Activated CD8-positive, alpha-beta memory T cell treated with anti-CD3 and anti-CD28 coated beads for 4 hours (primary cell): ENCODE data around the gene ADRM1.

Experiments used
- DNase-seq, 2 donors: peaks; one replicate each; pipeline ENCODE4 v3.0.0-alpha.2; 2020; ENCODE audit warnings: low read depth in 2 of 2

Gene ADRM1

DNA sequence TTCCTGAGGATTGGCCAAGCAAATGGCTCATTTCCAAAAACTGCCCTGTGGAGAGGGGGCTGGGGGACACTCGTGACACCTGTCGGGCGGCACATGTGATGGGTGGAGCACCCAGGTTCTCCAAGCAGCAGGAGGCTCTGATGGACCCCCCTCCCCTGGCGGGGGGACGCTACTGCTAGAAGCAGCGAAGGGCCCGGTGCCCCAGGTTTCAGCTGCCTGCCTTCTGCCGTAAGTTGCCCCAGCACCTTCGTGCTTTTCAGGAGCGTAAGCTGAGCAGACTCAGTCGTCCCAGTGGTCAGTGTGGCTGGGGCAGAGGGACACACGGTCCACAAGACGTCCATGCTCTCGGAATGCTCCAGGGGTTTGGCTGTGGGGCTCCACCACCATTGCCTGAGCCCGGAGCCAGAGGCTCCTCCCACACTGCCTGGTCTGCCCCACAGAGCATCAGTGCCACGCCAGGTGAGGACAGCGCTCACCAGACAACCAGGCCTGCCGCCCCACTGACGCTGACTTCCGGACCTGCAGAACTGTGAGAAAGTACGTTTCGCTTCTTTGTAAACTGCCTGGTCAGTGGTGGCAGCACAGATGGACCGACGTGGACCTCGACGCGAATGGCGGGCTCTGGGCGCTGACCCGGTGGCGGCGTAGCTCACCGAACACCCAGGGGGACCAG, 4.1 kb upstream of the ADRM1 start:
- no peak for DNase-seq

DNA sequence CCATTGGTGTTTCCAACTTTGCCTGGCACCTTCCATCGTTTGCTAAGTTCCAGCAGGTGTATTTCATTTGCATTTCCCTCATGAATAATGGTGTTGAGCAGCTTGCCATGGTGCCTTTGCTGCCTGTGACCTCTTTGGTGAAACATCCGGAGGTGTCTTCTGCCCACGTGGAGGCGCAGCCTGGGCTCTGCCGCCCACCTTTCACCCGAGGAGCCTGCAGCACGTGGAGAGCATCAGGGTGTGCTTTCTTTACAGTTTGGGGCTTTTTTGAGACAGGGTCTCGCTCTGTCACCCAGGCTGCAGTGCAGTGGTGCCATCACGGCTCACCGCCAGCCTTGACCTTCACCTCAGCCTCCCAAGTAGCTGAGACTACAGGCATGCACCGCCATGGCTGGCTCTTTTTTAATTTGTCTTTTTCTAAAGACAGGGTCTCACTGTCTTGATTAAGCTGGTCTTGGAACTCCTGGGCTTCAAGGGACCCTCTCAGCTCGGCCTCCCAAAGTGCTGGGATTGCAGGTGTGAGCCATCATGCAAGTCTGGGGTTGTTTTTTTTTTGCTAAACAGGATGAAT, 3.0 kb upstream of the ADRM1 start:
- DNase-seq, result no peak

DNA sequence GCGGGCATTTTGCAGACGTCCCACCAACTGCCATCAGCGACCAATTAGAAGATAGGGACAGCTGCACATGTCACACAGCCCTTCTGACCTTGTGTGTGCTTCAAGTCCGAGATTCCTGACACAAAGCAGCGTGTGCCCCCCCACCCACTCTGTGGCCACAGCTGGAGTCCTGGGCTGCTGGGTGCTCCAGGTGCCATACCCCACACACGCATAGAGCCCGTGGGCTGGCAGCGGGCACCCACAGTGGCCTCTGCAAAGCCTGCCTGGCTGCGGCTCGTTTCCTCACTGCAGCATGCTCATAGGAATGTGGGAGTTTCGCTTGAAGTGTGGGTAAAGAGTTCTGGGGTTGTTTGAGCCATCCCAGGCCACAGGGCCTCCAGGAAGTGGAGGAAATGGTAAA, 2.5 kb upstream of the ADRM1 start:
- DNase-seq, result no peak

DNA sequence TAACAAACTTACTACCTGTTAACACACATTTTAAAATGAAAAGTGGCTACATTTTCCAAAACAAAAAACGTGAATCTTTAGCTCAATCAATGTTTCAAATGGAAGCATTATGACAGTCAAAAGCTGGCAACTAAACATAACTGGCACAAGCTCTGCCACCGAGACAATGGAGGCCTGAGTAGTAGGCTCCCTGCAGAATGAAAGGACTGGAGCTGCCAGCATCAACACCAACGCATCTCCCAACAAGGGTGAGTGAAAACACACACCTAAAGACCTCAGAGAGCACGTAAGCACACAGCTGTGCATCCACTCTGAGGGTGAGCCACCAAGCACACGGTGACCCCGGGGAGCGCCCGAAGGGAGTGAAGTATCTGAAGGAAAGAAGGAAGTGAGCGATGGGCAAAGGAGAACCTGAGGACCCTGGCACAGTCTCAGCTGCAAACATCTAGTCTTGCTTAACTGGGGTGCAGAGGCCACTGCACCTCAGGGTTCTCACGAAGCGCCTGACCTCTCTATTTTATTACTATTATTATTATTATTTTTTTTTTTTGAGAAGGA, 1.6 kb upstream of the ADRM1 start:
- DNase-seq, result no peak

DNA sequence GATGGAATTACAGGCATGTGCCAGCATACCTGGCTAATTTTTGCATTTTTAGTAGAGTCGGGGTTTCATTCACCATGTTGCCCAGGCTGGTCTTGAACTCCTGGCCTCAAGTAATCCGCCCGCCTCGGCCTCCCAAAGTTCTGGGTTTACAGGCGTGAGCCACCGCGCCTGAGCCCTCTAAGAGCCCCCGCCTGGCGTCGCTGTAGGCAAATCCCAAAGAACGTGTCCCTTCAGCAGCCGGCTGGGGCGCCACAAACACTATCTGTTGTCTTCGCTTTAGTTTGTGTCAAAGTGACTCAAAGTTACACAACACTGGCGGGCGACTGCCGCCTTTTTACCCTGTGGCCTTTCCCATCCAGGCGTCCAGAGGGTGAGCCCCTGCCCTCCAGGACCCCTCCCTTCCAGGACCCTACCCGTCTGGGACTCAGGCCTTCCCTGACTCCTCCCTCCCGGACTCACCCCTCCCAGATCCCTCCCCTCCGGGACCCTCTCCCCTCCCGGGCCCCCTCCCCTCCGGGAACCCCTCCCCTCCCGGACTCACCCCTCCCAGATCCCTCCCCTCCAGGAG, 940 bp upstream of the ADRM1 start:
- peak; percentile 66 to 71 for DNase-seq

DNA sequence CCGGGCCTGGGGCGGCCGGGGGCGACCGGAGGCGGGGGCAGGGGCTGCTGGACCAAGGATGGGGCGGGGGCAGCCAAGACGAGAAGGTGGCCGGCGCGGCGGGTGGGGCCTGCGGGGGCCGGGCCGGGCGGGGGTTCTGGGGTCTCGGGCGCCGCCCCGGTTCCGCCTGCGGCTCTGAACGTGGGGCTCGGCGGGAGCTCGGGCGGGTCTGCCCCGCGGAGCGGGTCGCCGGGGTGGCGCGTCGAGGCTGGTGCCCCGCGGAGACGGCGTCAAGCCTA, 204 bp downstream of the ADRM1 start:
- no peak for DNase-seq

DNA sequence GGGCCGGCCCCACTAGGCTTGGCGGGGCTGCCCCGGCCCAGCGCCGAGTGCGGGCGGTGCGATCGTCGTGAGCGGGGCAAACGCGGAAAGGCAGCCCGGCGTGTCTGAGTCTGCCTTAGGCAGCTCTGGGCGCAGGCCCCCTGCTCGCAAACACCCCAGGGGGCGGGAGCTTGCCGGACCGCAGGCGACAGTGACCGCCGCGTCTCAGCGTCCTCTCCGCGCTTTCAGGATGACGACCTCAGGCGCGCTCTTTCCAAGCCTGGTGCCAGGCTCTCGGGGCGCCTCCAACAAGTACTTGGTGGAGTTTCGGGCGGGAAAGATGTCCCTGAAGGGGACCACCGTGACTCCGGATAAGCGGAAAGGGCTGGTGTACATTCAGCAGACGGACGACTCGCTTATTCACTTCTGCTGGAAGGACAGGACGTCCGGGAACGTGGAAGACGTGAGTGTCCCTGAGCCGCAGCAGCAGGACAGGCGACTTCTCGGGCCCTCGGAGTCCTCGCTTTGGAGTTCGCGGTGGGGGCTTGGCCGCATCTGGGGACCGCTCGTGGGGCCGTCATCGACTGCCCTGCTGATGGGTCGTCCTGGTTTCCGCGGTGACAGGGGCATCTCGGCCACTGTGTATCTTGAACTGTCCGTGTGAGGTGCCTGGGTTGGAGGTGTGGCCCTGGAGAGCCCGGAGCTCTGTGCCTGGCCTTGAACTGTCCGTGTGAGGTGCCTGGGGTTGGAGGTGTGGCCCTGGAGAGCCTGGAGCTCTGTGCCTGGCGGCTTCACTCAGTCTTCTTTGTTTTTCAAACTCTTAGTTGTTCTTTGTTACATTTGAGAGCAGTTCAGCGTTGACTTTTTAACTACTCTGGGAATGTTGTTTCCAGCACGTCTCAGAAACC, 786 bp downstream of the ADRM1 start:
- no peak for DNase-seq

DNA sequence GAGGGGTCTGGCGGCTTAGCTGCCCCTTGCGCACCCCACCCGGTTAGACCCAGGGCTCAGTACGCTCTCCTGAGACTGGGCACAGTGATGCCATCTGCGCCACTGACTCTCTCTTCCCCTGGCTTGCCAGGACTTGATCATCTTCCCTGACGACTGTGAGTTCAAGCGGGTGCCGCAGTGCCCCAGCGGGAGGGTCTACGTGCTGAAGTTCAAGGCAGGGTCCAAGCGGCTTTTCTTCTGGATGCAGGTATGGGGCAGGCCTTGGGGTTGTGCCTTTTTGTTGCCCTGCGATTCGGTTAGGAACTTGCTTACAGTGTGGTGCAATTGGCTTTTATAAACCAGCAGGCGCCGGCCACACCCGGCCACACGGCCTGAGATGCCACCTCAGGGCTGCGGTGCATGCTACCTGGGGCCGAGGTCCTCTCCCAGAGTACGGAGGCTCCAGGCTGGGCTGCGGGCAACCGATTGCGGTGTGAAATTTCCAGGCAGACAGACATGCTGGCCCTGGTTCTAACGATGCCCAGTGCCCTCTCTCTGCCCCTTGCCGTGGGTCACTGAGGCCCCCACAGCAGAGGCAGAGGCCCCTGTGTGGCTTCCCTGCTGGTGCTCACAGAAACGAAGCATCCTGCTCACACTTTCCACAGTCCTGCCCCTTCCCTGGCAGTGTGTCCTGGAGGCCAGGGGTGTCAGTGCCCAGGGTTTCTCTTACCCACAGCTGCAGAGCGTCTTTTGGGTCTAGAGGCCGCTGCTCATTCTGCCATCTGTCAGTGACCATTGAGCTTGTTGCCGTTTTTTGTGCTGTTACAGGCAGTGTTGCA, 1.7 kb downstream of the ADRM1 start:
- no peak for DNase-seq

DNA sequence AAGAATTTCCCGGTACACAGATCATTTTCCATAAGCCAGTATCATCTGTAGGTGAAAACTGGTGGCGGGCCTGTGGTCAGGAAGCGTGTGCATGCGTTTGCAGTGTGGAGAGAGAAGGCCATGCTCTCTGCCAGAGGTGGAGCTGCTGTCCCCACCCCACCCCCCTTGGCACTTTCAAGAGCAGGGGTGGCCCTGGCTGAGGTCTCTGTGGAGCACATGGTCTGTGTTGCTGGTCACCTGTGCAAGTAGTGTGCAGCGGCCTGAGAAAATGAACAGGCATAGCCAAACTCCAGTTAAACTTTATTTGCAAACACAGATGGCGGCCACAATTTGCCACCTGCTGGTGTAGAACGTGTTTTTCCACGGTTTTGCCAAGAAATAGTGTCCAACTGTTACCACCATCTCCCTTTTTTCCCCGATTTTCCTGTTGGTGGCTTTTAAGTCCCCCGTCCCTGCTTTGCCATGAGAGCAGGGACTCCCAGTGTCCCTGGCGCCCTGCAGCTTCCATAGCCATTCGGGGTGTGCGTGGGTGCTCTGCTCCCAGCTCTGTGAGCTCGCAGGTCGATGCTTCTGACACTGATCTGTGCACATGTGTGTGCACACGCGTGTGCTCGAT, 2.5 kb downstream of the ADRM1 start:
- no peak for DNase-seq

DNA sequence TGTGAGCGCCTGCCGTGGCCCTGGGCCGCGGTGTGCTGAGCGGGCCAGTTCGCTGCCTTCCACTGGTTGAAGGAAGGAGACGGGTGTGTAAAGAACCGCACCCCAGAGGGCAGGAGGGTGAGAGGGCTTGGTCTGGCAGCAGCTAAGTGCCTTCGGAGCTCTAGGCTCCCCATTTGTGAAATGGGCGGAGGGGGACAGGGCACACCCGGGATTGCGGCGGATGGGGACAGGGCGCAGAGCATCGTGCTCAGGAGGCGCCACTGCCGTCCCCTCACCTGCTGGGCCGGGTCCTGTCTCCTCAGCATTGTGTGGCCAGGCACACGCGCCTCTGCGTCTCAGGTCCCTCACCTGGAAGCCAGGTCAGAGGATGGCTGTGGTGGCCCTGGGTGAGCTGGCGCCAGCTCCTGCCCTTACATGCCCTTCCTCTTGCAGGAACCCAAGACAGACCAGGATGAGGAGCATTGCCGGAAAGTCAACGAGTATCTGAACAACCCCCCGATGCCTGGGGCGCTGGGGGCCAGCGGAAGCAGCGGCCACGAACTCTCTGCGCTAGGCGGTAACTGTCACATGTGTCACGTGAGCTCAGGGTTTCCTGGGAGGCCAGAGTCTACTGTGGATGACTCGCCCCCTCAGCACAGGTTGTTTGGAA, 3.1 kb downstream of the ADRM1 start:
- DNase-seq, result no peak

DNA sequence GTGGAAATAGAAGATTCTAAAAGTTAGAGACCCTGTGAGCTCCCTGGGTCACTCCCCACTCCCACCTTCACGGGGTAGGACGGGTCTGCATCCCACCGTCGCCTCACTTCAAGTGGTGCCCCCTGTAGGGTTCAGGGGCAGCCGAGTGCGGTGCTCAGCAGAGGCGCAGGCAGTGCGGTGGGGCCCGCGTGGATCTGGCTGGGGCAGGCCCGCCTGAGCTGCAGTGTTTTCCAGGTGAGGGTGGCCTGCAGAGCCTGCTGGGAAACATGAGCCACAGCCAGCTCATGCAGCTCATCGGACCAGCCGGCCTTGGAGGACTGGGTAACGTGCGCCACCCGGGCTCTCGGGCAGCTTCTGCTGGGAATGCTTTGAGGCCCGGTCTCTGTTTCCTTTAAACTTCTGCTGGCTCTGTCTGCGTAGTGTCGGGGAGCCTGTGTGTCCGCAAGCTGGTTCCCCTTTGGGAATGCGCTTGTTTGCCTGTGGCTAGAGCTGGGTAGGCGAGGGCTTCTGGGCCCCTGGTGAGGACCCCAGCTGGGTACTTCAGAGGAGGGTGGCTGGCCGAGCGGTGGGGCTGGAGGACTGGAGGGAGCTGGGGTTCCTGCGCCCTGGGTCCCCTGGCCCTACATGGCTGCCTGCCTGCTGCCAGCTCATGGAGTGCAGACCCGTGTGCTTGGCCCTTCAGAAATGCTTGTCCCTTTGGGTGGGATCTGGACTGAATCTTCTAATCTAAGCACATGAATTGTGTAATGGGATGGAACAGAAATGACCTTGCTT, 3.8 kb downstream of the ADRM1 start:
- no peak for DNase-seq

DNA sequence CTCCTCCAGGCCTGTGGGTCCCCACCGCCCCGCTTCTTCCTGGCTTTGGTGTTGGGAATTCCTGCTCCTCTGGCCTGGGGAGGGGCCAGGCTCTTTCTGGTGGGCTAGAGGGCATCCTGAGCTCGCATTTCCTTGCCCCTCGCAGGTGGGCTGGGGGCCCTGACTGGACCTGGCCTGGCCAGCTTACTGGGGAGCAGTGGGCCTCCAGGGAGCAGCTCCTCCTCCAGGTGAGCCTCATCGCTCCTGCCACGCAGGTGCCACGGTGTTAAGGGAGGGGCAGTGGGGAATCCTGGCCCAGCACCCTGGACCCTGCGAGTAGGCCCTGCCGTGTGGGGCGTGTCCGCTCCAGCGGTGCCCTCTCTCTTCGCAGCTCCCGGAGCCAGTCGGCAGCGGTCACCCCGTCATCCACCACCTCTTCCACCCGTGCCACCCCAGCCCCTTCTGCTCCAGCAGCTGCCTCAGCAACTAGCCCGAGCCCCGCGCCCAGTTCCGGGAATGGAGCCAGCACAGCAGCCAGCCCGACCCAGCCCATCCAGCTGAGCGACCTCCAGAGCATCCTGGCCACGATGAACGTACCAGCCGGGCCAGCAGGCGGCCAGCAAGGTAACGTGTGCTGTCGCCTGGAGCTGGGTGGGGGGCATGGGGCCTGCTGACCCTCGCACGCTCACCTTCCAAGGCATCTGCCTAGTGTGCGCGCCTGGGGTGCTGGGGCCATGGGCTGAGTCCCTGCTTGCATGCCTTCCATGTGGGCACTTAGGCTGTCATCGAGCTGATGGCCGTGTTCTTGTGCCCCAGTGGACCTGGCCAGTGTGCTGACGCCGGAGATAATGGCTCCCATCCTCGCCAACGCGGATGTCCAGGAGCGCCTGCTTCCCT, 4.7 kb downstream of the ADRM1 start:
- DNase-seq, result no peak

DNA sequence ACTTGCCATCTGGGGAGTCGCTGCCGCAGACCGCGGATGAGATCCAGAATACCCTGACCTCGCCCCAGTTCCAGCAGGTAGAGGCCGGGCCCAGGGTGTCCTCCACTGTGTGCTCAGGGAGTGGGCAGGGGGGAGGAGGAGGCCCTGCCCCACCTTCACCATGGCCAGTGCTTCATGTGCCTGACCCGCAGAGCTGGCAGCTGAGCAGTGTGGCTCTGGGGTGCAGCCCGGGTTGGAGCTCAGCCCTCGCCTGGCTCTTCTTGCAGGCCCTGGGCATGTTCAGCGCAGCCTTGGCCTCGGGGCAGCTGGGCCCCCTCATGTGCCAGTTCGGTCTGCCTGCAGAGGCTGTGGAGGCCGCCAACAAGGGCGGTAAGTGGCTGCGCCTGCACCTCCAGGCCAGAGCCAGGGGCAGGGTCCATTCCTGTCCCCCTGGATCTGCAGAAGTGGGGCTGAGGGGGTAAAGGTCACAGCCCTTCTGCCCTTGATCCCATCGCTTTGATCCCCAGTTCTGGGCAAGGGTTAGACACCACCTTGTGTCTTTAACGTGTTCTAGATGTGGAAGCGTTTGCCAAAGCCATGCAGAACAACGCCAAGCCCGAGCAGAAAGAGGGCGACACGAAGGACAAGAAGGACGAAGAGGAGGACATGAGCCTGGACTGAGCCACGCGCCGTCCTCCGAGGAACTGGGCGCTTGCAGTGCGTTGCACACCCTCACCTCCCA, 5.5 kb downstream of the ADRM1 start:
- DNase-seq, result no peak

DNA sequence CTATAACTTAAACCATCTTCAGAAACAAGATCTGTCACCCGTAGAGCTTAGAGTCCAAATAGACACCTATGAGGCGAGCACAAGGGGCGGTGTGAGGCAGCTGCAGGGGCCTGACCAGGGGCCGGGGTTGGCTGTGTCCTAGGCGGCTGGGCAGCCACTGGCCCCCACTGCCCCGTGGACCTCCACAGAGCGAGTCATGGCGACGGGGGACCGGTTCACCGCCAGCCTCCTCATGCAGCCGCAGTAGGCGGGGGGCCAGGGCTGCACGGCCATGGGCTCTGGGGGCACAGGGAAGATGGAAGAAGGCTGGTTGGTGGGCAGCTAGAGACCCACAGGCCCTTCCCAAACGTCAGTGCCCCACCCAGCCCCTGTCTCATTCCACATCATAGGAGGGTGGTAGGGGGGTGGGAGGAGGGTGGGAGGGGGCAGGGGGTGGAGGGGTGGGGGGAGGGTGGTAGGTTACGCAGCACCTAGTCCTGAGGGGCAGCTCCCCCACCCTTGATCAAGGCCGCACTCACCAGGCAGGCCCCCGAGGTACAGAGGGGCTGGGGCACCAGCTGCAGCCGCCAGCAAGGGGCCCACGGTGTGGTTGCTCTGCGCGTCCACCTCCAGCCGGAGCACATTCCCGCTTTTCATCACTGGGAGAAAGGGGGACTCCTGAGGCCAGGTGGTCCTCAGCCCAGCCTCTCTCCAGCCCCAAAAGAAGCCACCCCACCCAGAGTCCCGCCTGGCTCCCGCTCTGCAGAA, 6.6 kb downstream of the ADRM1 start:
- no peak for DNase-seq

DNA sequence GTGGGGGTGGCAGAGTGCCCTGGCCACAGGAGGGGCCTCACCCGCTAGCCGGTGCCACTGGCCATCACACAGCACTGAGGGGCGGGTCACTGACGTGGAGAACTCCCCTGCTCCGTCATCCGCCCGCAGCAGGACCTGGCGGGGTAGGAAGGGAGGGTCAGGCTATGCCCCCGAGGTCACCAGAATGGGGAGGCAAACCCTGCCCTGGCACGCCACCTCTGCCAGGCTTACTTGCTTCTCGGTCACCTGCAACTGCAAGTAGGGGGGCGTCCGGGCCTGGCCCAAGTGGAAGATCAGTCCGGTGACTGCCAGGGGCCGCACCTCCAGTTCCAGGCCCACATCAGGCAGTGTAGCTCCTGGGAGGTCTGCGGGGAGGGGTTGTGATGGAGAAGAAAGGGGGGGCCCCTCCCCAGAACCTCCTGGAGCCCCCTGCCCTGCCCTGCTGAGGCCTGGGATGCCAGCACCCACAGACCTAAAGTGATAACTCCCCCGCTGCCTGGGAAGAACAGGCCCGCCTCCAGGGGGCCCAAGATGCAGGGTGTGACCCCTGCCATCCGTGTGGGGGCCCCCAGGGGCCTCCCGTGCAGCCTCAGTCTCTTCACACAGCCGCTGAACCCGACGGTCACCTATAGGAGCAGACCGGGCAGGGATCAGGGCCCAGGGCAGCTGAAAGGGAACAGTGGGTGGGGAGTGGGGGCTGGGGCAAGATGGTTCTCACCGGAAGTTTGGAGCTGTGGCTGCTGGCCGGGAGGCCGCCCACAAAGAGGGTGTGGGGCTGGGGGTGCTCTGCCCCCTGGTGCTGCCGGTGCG, 7.4 kb downstream of the ADRM1 start:
- no peak for DNase-seq

DNA sequence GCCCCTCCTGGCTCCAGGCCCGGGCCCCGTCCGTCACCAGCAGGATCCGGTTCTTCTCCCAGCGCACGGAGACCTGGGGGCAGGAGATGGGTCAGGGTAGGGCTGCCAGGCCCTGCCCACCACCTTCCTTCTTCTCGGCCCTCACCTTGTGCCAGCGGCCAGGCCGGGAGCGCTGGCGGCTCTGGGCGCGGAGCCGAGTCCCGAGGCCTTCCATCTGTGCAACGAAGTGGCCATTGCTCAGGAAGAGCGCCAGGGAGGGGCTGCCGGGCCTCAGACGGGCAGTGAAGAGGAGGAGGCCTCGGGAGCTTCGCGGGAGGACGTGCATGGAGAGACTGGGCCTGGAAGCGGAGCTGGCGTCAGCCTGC, 7.9 kb downstream of the ADRM1 start:
- DNase-seq, result no peak

DNA sequence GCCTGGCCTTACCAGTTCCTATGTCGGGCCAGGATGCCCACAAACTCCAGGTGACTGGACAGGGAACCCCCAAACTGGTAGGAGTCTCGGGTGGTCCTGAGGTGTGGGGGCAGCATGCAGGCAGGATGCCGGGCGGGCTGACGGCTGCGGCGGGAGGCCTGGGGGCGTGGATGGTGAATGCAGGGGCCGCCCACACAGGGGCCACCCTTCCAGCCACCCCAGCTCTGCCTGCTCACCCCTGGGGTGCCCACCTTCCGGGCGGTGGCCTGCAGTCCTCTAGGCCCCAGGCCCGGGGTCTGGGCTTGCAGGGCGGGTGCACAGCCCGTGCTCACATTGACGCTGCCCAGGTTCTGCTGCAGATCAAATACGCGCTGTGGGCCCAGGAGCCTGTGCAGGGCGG, 8.4 kb downstream of the ADRM1 start:
- no peak for DNase-seq
